Keratinocyte (primary cell): Measurements from ENCODE around the gene ITIH3.

Experiments
- EZH2 ChIP-seq: IDR thresholded peaks from one replicate; pipeline ENCODE4 v1.6.1; 2012; ENCODE audit warnings: inconsistent platforms, mild to moderate bottlenecking, low read length, moderate library complexity
- TF ChIP-seq, protein P1 (sequence below), 3 experiments: IDR thresholded peaks in 1 of 3; conservative IDR thresholded peaks in 1 of 3; optimal IDR thresholded peaks in 1 of 3; 2 replicates in 2 of 3; 3 replicates in 1 of 3; pipeline versions ENCODE3 to v1.5.1; 2011; ENCODE audit warnings: low read length in 3 of 3, mild to moderate bottlenecking in 3 of 3, moderate library complexity in 2 of 3, control low read depth in 1 of 3, inconsistent platforms in 1 of 3; ENCODE audit not compliant: insufficient read depth in 2 of 3; ENCODE audit errors: extremely low read depth in 1 of 3

DNA sequence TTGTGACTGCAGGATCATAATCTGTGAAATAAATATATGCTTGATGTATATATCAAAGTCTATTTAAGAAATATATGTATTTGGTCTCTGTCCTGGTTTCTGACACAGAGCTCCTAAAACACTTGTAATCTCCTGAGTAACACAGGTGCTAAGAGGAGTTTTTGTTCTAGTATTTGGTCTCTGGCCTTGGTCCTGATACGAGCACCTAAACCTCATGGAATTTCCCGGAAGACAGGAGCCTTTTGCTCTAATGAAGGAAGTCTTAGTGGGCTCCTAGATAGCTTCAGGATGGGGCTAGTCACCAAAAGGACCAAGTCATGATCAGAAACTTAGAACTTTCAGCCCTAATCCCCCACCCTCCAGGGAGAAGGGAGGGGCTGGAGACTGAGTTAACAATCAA lies 59.4 kb downstream of the ITIH3 start:
- no peak for TF ChIP-seq EZH2
- TF ChIP-seq, protein P1, sequence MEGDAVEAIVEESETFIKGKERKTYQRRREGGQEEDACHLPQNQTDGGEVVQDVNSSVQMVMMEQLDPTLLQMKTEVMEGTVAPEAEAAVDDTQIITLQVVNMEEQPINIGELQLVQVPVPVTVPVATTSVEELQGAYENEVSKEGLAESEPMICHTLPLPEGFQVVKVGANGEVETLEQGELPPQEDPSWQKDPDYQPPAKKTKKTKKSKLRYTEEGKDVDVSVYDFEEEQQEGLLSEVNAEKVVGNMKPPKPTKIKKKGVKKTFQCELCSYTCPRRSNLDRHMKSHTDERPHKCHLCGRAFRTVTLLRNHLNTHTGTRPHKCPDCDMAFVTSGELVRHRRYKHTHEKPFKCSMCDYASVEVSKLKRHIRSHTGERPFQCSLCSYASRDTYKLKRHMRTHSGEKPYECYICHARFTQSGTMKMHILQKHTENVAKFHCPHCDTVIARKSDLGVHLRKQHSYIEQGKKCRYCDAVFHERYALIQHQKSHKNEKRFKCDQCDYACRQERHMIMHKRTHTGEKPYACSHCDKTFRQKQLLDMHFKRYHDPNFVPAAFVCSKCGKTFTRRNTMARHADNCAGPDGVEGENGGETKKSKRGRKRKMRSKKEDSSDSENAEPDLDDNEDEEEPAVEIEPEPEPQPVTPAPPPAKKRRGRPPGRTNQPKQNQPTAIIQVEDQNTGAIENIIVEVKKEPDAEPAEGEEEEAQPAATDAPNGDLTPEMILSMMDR (optimal IDR thresholded peaks at IDR 0.05 in 1 of 3, IDR thresholded peaks at IDR 0.05 in 1 of 3, conservative IDR thresholded peaks at IDR 0.05 in 1 of 3; ENCODE audit: extremely low read depth in 1 of 3, insufficient read depth in 2 of 3, low read length in 3 of 3): no peak
